Right forelimb (tissue), 1 donor: ENCODE results near the gene ZNF627.
A peak's percentile ranks its signal among the peaks of the same experiment; 100 is the strongest.
"Not testable (repeated sequence)": the region's sequence is repeated elsewhere in the genome, so short reads cannot be mapped to it uniquely, and the experiment has no call there.

Experiments
- DNase-seq: peaks from one replicate; pipeline ENCODE4 v3.0.0-alpha.2; 2018

ZNF627 gene

GRCh38 chr19:11633223-11633622 is 35.9 kb downstream of the ZNF627 start:
- no peak for DNase-seq

- not testable (repeated sequence) for DNase-seq
Observed at GRCh38 chr19:11634018-11634662, 36.9 kb downstream of the ZNF627 start.

- DNase-seq = no peak
Observed at GRCh38 chr19:11639245-11639601, 41.9 kb downstream of the ZNF627 start.

GRCh38 chr19:11639602-11640471 is 42.6 kb downstream of the ZNF627 start:
- DNase-seq = peak; percentile 96

- no peak for DNase-seq
Observed at GRCh38 chr19:11641244-11641643, 44.0 kb downstream of the ZNF627 start.

- DNase-seq = no peak
Observed at GRCh38 chr19:11642902-11643301, 45.6 kb downstream of the ZNF627 start.

- no peak for DNase-seq
Observed at GRCh38 chr19:11649941-11650340, 52.7 kb downstream of the ZNF627 start.

GRCh38 chr19:11651062-11651461 is 53.8 kb downstream of the ZNF627 start:
- no peak for DNase-seq

- no peak for DNase-seq
Observed at GRCh38 chr19:11652056-11652455, 54.8 kb downstream of the ZNF627 start.

GRCh38 chr19:11652492-11652891 is 55.2 kb downstream of the ZNF627 start:
- DNase-seq = no peak

GRCh38 chr19:11656535-11656934 is 59.3 kb downstream of the ZNF627 start:
- DNase-seq = no peak

GRCh38 chr19:11657307-11657706 is 60.0 kb downstream of the ZNF627 start:
- no peak for DNase-seq

- no peak for DNase-seq
Observed at GRCh38 chr19:11658970-11659369, 61.7 kb downstream of the ZNF627 start.

GRCh38 chr19:11659612-11660011 is 62.3 kb downstream of the ZNF627 start:
- no peak for DNase-seq

- DNase-seq = no peak
Observed at GRCh38 chr19:11662278-11662677, 65.0 kb downstream of the ZNF627 start.

- DNase-seq = no peak
Observed at GRCh38 chr19:11663181-11663591, 65.9 kb downstream of the ZNF627 start.
